Measurements from ENCODE around the gene USP36. TPM values are rescaled to one million over a fixed set of nuclear protein-coding genes. Genes with fewer than 3 reads are reported as not detected.

The USP36 gene
- total and polyA plus RNA-seq, 9 of the 15 experiments (the other 6 are each of a cell fraction or from before 2014, with no cell fraction given): 6.4 to 72.8 (median 22.5) TPM

DNA sequence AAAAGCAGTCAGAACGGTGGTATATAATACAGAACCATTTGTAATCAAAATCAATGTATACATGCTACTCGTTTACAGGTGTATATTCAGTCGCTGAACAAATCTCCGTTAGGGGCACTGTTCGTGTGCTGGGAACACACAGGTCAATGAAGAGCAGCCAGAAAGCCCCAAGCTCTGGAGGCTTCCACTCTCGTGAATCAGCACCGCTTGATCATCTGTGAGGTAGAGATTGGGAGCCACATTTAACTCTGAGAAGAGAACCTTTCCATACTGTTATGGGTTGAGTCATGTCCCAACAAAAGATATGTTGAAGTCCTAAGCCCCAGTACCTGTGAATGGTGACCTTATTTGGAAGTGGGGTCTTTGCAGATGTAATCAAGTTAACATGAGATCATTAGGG is 53.2 kb downstream of the USP36 start (continued):
- TF ChIP-seq NCOA1 (IDR thresholded peaks at IDR 0.05; ENCODE audit: low read depth) (no peak), ZNF79 (CRISPR knock-in tag; IDR thresholded peaks at IDR 0.05; ENCODE audit: low read depth) (no peak), MAFG (tag; conservative IDR thresholded peaks at IDR 0.05) (peak; percentile 32; the same call in 1 of the 2 replicates), ZNF175 (CRISPR knock-in tag; IDR thresholded peaks at IDR 0.05; ENCODE audit: low read depth) (no peak), LARP7 (IDR thresholded peaks at IDR 0.05) (no peak), RNF2 (IDR thresholded peaks at IDR 0.05) (no peak), DPF2 (IDR thresholded peaks at IDR 0.05) (peak; percentile 76), TEAD4 (IDR thresholded peaks at IDR 0.05; ENCODE audit: low read length) (peak; percentile 67), TEAD4 (CRISPR knock-in tag; IDR thresholded peaks at IDR 0.05; ENCODE audit: borderline replicate concordance) (no peak), FOXM1 (IDR thresholded peaks at IDR 0.05; ENCODE audit: low read depth) (no peak), FOXM1 (CRISPR knock-in tag; IDR thresholded peaks at IDR 0.05; ENCODE audit: low read depth) (no peak), ADNP (tag; IDR thresholded peaks at IDR 0.05) (no peak), ZNF224 (CRISPR knock-in tag; IDR thresholded peaks at IDR 0.05) (no peak), MIER1 (IDR thresholded peaks at IDR 0.05; ENCODE audit: low read depth) (no peak), FOXA1 (IDR thresholded peaks at IDR 0.05; ENCODE audit: borderline replicate concordance) (no peak), TARDBP (IDR thresholded peaks at IDR 0.05) (no peak), MTA2 (IDR thresholded peaks at IDR 0.05; ENCODE audit: low read depth) (peak; percentile 42), SUPT5H (IDR thresholded peaks at IDR 0.05) (no peak), ZNF212 (CRISPR knock-in tag; IDR thresholded peaks at IDR 0.05) (no peak)
- TF ChIP-seq, protein P1, sequence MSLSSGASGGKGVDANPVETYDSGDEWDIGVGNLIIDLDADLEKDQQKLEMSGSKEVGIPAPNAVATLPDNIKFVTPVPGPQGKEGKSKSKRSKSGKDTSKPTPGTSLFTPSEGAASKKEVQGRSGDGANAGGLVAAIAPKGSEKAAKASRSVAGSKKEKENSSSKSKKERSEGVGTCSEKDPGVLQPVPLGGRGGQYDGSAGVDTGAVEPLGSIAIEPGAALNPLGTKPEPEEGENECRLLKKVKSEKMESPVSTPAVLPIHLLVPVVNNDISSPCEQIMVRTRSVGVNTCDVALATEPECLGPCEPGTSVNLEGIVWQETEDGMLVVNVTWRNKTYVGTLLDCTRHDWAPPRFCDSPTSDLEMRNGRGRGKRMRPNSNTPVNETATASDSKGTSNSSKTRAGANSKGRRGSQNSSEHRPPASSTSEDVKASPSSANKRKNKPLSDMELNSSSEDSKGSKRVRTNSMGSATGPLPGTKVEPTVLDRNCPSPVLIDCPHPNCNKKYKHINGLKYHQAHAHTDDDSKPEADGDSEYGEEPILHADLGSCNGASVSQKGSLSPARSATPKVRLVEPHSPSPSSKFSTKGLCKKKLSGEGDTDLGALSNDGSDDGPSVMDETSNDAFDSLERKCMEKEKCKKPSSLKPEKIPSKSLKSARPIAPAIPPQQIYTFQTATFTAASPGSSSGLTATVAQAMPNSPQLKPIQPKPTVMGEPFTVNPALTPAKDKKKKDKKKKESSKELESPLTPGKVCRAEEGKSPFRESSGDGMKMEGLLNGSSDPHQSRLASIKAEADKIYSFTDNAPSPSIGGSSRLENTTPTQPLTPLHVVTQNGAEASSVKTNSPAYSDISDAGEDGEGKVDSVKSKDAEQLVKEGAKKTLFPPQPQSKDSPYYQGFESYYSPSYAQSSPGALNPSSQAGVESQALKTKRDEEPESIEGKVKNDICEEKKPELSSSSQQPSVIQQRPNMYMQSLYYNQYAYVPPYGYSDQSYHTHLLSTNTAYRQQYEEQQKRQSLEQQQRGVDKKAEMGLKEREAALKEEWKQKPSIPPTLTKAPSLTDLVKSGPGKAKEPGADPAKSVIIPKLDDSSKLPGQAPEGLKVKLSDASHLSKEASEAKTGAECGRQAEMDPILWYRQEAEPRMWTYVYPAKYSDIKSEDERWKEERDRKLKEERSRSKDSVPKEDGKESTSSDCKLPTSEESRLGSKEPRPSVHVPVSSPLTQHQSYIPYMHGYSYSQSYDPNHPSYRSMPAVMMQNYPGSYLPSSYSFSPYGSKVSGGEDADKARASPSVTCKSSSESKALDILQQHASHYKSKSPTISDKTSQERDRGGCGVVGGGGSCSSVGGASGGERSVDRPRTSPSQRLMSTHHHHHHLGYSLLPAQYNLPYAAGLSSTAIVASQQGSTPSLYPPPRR (CRISPR knock-in tag; IDR thresholded peaks at IDR 0.05; ENCODE audit: borderline replicate concordance): no peak
- TF ChIP-seq, protein P2, sequence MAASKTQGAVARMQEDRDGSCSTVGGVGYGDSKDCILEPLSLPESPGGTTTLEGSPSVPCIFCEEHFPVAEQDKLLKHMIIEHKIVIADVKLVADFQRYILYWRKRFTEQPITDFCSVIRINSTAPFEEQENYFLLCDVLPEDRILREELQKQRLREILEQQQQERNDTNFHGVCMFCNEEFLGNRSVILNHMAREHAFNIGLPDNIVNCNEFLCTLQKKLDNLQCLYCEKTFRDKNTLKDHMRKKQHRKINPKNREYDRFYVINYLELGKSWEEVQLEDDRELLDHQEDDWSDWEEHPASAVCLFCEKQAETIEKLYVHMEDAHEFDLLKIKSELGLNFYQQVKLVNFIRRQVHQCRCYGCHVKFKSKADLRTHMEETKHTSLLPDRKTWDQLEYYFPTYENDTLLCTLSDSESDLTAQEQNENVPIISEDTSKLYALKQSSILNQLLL (CRISPR knock-in tag; IDR thresholded peaks at IDR 0.05; ENCODE audit: borderline replicate concordance): no peak
- TF ChIP-seq, protein P3, sequence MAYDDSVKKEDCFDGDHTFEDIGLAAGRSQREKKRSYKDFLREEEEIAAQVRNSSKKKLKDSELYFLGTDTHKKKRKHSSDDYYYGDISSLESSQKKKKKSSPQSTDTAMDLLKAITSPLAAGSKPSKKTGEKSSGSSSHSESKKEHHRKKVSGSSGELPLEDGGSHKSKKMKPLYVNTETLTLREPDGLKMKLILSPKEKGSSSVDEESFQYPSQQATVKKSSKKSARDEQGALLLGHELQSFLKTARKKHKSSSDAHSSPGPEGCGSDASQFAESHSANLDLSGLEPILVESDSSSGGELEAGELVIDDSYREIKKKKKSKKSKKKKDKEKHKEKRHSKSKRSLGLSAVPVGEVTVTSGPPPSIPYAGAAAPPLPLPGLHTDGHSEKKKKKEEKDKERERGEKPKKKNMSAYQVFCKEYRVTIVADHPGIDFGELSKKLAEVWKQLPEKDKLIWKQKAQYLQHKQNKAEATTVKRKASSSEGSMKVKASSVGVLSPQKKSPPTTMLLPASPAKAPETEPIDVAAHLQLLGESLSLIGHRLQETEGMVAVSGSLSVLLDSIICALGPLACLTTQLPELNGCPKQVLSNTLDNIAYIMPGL (CRISPR knock-in tag; IDR thresholded peaks at IDR 0.05): no peak
- TF ChIP-seq, protein P4, sequence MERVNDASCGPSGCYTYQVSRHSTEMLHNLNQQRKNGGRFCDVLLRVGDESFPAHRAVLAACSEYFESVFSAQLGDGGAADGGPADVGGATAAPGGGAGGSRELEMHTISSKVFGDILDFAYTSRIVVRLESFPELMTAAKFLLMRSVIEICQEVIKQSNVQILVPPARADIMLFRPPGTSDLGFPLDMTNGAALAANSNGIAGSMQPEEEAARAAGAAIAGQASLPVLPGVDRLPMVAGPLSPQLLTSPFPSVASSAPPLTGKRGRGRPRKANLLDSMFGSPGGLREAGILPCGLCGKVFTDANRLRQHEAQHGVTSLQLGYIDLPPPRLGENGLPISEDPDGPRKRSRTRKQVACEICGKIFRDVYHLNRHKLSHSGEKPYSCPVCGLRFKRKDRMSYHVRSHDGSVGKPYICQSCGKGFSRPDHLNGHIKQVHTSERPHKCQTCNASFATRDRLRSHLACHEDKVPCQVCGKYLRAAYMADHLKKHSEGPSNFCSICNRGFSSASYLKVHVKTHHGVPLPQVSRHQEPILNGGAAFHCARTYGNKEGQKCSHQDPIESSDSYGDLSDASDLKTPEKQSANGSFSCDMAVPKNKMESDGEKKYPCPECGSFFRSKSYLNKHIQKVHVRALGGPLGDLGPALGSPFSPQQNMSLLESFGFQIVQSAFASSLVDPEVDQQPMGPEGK (CRISPR knock-in tag; IDR thresholded peaks at IDR 0.05; ENCODE audit: borderline replicate concordance): no peak

All from K562 (cell line).